WTC11 (cell line): ENCODE results near the gene GNAZ. TPM values are rescaled to one million over a fixed set of nuclear protein-coding genes. Genes with fewer than 3 reads are reported as not detected.

Experiments
- ATAC-seq: fragments of 200-7000 bp; cut with Tn5 transposase; 2 replicates; pipeline ENCODE4 v1.10.0; 2021; ENCODE audit warnings: mild to moderate bottlenecking, moderate library complexity
- CTCF ChIA-PET: fragments of 300-600 bp; sonication (Branson Sonifier 250); formaldehyde crosslinking; loops from one replicate; lab custom pipeline; 2021; ENCODE audit warnings: antibody characterized with exemption; lab: Charles Lee
- POLR2A ChIA-PET: fragments of 350-600 bp; sonication (Branson Sonifier 250); formaldehyde crosslinking; loops from one replicate; lab custom pipeline; 2021; ENCODE audit warnings: antibody characterized with exemption; lab: Charles Lee
- DNase-seq: peaks from one replicate; pipeline ENCODE4 v3.0.0; 2021; ENCODE audit warnings: low spot score
- H3K27ac Mint-ChIP-seq: 2 replicates; pipeline ENCODE4 v1.8.0; 2021; ENCODE audit warnings: mixed read lengths
- H3K27me3 Mint-ChIP-seq: 2 replicates; pipeline ENCODE4 v1.8.0; 2021; ENCODE audit warnings: low read depth, mild to moderate bottlenecking, moderate library complexity, mixed read lengths
- H3K36me3 Mint-ChIP-seq: 2 replicates; pipeline ENCODE4 v1.8.0; 2021; ENCODE audit warnings: mixed read lengths
- H3K4me1 Mint-ChIP-seq: 2 replicates; pipeline ENCODE4 v1.8.0; 2022; ENCODE audit warnings: mixed read lengths
- H3K4me3 Mint-ChIP-seq: 2 replicates; pipeline ENCODE4 v1.8.0; 2021; ENCODE audit warnings: mild to moderate bottlenecking, moderate library complexity, mixed read lengths
- H3K9me3 Mint-ChIP-seq: 2 replicates; pipeline ENCODE4 v1.8.0; 2021; ENCODE audit warnings: mixed read lengths
- AFF4 ChIP-seq: sonication (generic); formaldehyde crosslinking; IDR thresholded peaks from 2 replicates; pipeline ENCODE4 v1.8.1; 2023; ENCODE audit warnings: mild to moderate bottlenecking, missing genetic modification reagents, borderline replicate concordance
- ATF1 ChIP-seq: sonication (generic); formaldehyde crosslinking; IDR thresholded peaks from 2 replicates; pipeline ENCODE4 v1.8.1; 2023; ENCODE audit warnings: mild to moderate bottlenecking, moderate library complexity, missing genetic modification reagents
- ATF3 ChIP-seq: sonication (generic); formaldehyde crosslinking; conservative IDR thresholded peaks from 2 replicates; pipeline ENCODE4 v1.8.1; 2022; ENCODE audit warnings: mild to moderate bottlenecking, missing genetic modification reagents
- CBFB ChIP-seq: sonication (generic); formaldehyde crosslinking; IDR thresholded peaks from 2 replicates; pipeline ENCODE4 v1.8.1; 2022; ENCODE audit warnings: mild to moderate bottlenecking, low read depth, missing genetic modification reagents
- CREB1 ChIP-seq: sonication (generic); formaldehyde crosslinking; IDR thresholded peaks from 2 replicates; pipeline ENCODE4 v1.8.0; 2023; ENCODE audit warnings: mild to moderate bottlenecking, missing genetic modification reagents
- ELF4 ChIP-seq: sonication (generic); formaldehyde crosslinking; IDR thresholded peaks from 2 replicates; pipeline ENCODE4 v1.8.1; 2022; ENCODE audit warnings: low read depth, mild to moderate bottlenecking, moderate library complexity, missing genetic modification reagents
- FOXK1 ChIP-seq: sonication (generic); formaldehyde crosslinking; IDR thresholded peaks from 2 replicates; pipeline ENCODE4 v1.8.0; 2022; ENCODE audit warnings: mild to moderate bottlenecking, moderate library complexity, missing genetic modification reagents
- FOXP1 ChIP-seq: sonication (generic); formaldehyde crosslinking; IDR thresholded peaks from 2 replicates; pipeline ENCODE4 v1.8.0; 2022; ENCODE audit warnings: missing genetic modification reagents, mild to moderate bottlenecking, moderate library complexity, borderline replicate concordance
- JAZF1 ChIP-seq: fragments of 250-450 bp; sonication (Bioruptor Pico); IDR thresholded peaks from 2 replicates; pipeline ENCODE4 v1.9.0; 2021; ENCODE audit warnings: moderate library complexity, mild to moderate bottlenecking, inconsistent platforms
- MYBL2 ChIP-seq: sonication (generic); formaldehyde crosslinking; IDR thresholded peaks from 2 replicates; pipeline ENCODE4 v1.8.1; 2023; ENCODE audit warnings: mild to moderate bottlenecking, moderate library complexity, missing genetic modification reagents
- NFYB ChIP-seq: sonication (generic); formaldehyde crosslinking; conservative IDR thresholded peaks from 2 replicates; pipeline ENCODE4 v1.8.0; 2022; ENCODE audit warnings: low read depth, missing genetic modification reagents
- NR1H2 ChIP-seq: sonication (generic); formaldehyde crosslinking; IDR thresholded peaks from 2 replicates; pipeline ENCODE4 v1.9.0; 2021; ENCODE audit warnings: mild to moderate bottlenecking, moderate library complexity, missing genetic modification reagents
- RORB ChIP-seq: fragments of 250-450 bp; sonication (Bioruptor Pico); IDR thresholded peaks from 2 replicates; pipeline ENCODE4 v1.9.0; 2021; ENCODE audit warnings: mild to moderate bottlenecking
- SMAD4 ChIP-seq: sonication (generic); formaldehyde crosslinking; IDR thresholded peaks from 2 replicates; pipeline ENCODE4 v1.8.0; 2022; ENCODE audit warnings: mild to moderate bottlenecking, missing genetic modification reagents
- SOX15 ChIP-seq: fragments of 250-450 bp; sonication (Bioruptor Pico); IDR thresholded peaks from 2 replicates; pipeline ENCODE4 v1.9.0; 2021; ENCODE audit warnings: mild to moderate bottlenecking
- STAT6 ChIP-seq: sonication (generic); formaldehyde crosslinking; conservative IDR thresholded peaks from 2 replicates; pipeline ENCODE4 v1.8.1; 2023; ENCODE audit warnings: mild to moderate bottlenecking, low read depth, missing genetic modification reagents, moderate library complexity
- TEAD1 ChIP-seq: sonication (generic); formaldehyde crosslinking; IDR thresholded peaks from 2 replicates; pipeline ENCODE4 v1.8.0; 2022; ENCODE audit warnings: mild to moderate bottlenecking, missing genetic modification reagents
- ZMAT4 ChIP-seq: fragments of 250-450 bp; sonication (Bioruptor Pico); IDR thresholded peaks from 2 replicates; pipeline ENCODE4 v1.9.0; 2021; ENCODE audit warnings: mild to moderate bottlenecking
- ZNF121 ChIP-seq: sonication (generic); formaldehyde crosslinking; IDR thresholded peaks from 2 replicates; pipeline ENCODE4 v1.8.0; 2023; ENCODE audit warnings: missing genetic modification reagents
- ZNF232 ChIP-seq: sonication (generic); formaldehyde crosslinking; IDR thresholded peaks from 2 replicates; pipeline ENCODE4 v1.8.0; 2022; ENCODE audit warnings: mild to moderate bottlenecking, missing genetic modification reagents
- ZNF396 ChIP-seq: fragments of 250-450 bp; sonication (Bioruptor Pico); IDR thresholded peaks from 2 replicates; pipeline ENCODE4 v1.8.0; 2021; ENCODE audit warnings: mild to moderate bottlenecking, moderate library complexity, borderline replicate concordance
- ZNF671 ChIP-seq: fragments of 250-450 bp; sonication (Bioruptor Pico); IDR thresholded peaks from 2 replicates; pipeline ENCODE4 v1.8.0; 2021; ENCODE audit warnings: mild to moderate bottlenecking
- total RNA-seq: library from RNA; stranded (reverse); gene quantifications from 3 replicates; pipeline ENCODE4 v1.2.3, GENCODE V29; 2021
- TF ChIP-seq, protein P1 (sequence below): sonication (generic); formaldehyde crosslinking; IDR thresholded peaks from 2 replicates; pipeline ENCODE4 v1.8.1; 2022; ENCODE audit warnings: low read depth, mild to moderate bottlenecking, moderate library complexity, missing genetic modification reagents, borderline replicate concordance
- TF ChIP-seq, protein P2 (sequence below): sonication (generic); formaldehyde crosslinking; IDR thresholded peaks from 2 replicates; pipeline ENCODE4 v1.8.0; 2022; ENCODE audit warnings: mild to moderate bottlenecking, missing genetic modification reagents

Gene GNAZ
- total RNA-seq, 1 experiment from 2014 or later, result 9.9 TPM

GRCh38 chr22:23113067-23113846 is 42.9 kb downstream of the GNAZ start:
- no peak for DNase-seq
- Mint-ChIP-seq H3K27me3 (no peaks in the 10 kb centered on the region; the same call in 1 of the 2 replicates), H3K9me3 (no peaks in the 10 kb centered on the region), H3K27ac (no peak overlapping the region), H3K4me1 (peaks cover 3% of the 10 kb centered on the region; the same call in 1 of the 2 replicates), H3K4me3 (no peak overlapping the region), H3K36me3 (no peaks in the 10 kb centered on the region)
- TF ChIP-seq NR1H2 (CRISPR knock-in tag) (no peak), CBFB (no peak), SMAD4 (CRISPR knock-in tag) (no peak), RORB (no peak), ZNF232 (no peak), STAT6 (CRISPR knock-in tag) (no peak), MYBL2 (no peak), NFYB (CRISPR knock-in tag) (no peak), ZMAT4 (CRISPR knock-in tag) (no peak), ATF1 (CRISPR knock-in tag) (no peak), AFF4 (no peak), ZNF121 (no peak), CREB1 (CRISPR knock-in tag) (no peak), FOXK1 (CRISPR knock-in tag) (no peak)
- TF ChIP-seq, protein P1, sequence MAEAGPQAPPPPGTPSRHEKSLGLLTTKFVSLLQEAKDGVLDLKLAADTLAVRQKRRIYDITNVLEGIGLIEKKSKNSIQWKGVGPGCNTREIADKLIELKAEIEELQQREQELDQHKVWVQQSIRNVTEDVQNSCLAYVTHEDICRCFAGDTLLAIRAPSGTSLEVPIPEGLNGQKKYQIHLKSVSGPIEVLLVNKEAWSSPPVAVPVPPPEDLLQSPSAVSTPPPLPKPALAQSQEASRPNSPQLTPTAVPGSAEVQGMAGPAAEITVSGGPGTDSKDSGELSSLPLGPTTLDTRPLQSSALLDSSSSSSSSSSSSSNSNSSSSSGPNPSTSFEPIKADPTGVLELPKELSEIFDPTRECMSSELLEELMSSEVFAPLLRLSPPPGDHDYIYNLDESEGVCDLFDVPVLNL (CRISPR knock-in tag), result no peak
- ChIA-PET POLR2A (no interaction called here), CTCF (interaction anchor here (0.6 to 2.1 kb wide), 6 partner anchors 10 to 177 kb away, joined by 3 to 9 read pairs (median 6); no protein-coding TSS in a partner anchor)
- ATAC-seq, result no peak

DNA sequence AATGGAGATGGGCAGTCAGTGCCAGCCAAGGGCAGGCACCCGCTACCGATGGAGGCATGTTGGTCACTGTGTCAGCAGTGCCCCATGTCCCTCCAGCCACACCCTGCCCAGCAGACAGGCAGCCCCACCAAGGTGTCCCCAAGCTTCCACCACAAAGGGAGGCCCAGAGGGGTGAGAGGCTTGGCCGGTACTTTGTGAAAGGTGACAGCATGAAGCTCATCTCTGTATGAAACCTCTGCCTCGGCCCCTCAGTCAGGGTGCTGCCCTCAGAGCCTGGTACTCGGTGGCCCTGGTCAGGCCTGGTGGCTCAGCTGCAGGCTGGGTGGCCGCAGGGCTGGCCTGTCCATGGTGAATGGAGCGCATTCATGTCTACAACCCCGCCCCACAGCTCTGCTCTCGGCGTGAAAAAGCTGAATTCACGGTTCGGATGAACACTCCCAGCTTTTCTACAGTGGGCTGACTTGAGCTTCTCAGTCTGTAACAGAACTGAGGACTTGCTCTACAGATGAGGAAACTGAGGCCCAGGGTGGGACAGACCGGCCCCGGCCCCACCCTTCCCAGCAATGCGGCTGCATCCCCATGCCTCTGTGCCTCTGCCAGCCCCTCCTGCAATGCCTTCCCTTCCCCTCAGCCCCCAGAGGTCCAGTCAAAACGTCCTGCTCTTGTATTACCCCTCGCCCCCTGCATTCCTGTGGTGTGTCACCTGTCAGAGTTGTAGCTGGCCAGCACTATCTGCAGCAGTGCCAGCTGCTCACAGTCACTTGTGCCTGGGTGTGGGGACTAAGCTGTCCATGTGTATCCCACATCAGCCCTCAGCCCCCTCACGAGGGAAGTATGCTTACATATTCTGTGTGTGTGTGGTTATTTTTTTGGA is 43.8 kb downstream of the GNAZ start:
- POLR2A ChIA-PET, result no interaction called here
- H3K27me3 Mint-ChIP-seq, result no peaks in the 10 kb centered on the region; the same call in 1 of the 2 replicates
- H3K4me1 Mint-ChIP-seq, result peaks cover 3% of the 10 kb centered on the region; the same call in 1 of the 2 replicates
- CTCF ChIA-PET, result interaction anchor here (1.0 to 7.4 kb wide), 7 partner anchors 10 to 172 kb away, joined by 3 to 92 read pairs (median 7); no protein-coding TSS in a partner anchor
- no peaks in the 10 kb centered on the region for H3K36me3 Mint-ChIP-seq
- DNase-seq, result no peak
- H3K27ac Mint-ChIP-seq, result no peak overlapping the region
- ATAC-seq, result no peak
- no peaks in the 10 kb centered on the region for H3K9me3 Mint-ChIP-seq
- no peak overlapping the region for H3K4me3 Mint-ChIP-seq
- TF ChIP-seq, protein P2, sequence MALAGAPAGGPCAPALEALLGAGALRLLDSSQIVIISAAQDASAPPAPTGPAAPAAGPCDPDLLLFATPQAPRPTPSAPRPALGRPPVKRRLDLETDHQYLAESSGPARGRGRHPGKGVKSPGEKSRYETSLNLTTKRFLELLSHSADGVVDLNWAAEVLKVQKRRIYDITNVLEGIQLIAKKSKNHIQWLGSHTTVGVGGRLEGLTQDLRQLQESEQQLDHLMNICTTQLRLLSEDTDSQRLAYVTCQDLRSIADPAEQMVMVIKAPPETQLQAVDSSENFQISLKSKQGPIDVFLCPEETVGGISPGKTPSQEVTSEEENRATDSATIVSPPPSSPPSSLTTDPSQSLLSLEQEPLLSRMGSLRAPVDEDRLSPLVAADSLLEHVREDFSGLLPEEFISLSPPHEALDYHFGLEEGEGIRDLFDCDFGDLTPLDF (CRISPR knock-in tag), result no peak
- TF ChIP-seq TEAD1 (no peak), ATF3 (CRISPR knock-in tag) (no peak), FOXP1 (CRISPR knock-in tag) (no peak), SOX15 (CRISPR knock-in tag) (no peak), JAZF1 (CRISPR knock-in tag) (no peak), ELF4 (CRISPR knock-in tag) (no peak), ZNF671 (CRISPR knock-in tag) (no peak), ZNF396 (no peak)
